GM18502 (cell line): Measurements from ENCODE around the gene MAPKAP1.
A peak's percentile ranks its signal among the peaks of the same experiment; 100 is the strongest.

Experiments
- ATAC-seq: cut with Tn5 transposase; IDR thresholded peaks from one replicate; pipeline ENCODE4 v1.9.1; 2021; ENCODE audit warnings: mild to moderate bottlenecking; ENCODE audit not compliant: unreplicated experiment, poor library complexity

The MAPKAP1 gene

DNA sequence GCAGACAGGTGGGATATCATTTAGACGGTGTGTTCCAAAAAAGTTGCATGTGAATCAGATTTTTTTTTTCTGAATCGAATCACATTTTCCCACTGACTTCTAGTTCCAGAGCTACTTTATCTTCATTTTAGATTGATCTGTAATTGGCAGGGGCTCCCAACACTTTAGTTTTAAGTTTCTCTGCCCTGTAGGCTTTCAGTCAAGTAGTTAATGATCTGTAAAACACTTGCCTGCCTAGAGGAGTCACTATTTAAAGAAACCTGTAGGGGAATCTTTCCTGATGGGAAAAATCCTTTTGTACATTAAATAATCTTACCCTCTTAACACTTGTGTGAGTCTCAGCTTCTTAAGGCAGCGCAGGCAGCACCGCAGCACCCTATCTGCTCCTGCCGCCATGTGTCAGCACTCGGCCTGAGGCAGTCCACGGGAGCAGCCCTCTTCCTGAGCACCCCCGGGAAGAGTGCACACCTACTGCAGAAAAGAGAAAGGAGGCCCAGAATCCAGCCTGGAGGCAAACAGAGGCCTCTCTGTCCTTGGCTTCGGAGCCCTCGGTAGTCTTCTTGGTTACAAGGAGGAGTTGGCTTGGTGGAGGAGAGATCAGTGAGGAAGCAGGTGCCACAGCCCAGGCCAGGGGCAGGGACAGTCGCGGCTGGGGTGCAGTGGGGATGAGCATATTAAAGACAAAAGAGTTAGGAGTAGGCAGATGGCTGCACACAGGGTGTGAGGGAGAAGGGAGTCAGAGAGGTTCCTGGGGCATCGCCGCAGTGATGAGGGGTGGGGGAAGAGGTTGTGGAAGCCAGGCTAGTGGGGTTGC is 236.0 kb downstream of the MAPKAP1 start:
- ATAC-seq, result no peak

DNA sequence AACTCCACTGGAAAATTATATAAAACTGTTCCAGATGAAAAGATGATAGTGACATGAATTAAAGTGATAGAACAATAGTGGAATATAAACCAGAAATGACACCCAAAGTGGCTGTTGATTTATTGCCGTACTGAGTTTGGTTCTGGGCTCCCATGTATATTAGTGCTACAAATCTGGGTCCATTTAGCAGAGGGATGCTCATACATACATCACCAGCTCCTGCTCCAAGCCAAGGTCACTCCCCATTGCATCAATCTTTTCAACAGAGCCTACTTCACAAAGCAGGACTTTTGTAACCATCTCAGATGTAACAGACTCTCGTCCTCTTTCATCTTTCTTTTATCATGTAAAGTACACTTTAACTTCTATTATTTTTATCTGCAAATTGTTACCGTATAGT is 236.8 kb downstream of the MAPKAP1 start:
- ATAC-seq, result no peak

DNA sequence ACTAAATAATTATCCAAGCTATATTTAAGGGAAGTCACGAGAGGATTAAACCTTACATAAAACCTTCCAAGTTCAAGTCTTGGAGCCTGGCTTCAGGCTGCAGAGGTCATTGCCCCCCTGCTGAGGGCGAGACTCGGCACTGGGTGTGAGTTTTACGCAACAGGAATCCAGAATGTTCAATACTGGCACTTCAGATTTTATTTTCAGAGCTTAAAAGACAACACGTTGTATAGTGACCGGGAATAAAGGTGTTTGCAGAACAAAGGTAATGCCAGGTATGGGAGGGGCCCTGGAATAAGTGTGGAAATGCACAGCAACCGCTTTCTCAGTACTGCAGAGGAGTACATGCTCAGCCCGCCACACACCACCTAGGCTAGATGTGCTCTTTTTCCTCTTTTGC is 238.4 kb downstream of the MAPKAP1 start:
- no peak for ATAC-seq

GRCh38 chr9:125467116-125467740 is 239.8 kb downstream of the MAPKAP1 start:
- no peak for ATAC-seq

- ATAC-seq, result no peak
Measured at GRCh38 chr9:125466411-125466810, 240.6 kb downstream of the MAPKAP1 start.

GRCh38 chr9:125464591-125465385 is 242.2 kb downstream of the MAPKAP1 start:
- no peak for ATAC-seq

DNA sequence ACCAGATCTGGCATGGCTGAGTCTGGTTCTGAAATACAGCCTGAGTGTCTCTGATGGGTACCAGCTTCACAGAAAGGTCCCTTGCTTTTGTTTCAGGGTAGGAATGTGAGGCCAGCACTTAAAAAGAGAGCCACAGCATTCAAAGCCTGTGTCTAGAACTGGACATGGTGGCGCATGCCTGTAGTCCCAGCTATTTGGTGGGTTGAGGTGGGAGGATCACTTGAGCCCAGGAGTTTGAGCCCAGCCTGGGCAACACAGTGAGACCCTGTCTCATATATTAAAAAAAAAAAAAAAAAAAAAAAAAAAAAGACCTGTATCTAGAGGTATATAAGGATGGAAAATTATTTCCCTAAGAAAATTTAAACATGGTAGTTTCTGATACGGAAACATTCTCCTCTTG is 243.1 kb downstream of the MAPKAP1 start:
- no peak for ATAC-seq

- no peak for ATAC-seq
Measured at GRCh38 chr9:125462861-125463291, 244.1 kb downstream of the MAPKAP1 start.

DNA sequence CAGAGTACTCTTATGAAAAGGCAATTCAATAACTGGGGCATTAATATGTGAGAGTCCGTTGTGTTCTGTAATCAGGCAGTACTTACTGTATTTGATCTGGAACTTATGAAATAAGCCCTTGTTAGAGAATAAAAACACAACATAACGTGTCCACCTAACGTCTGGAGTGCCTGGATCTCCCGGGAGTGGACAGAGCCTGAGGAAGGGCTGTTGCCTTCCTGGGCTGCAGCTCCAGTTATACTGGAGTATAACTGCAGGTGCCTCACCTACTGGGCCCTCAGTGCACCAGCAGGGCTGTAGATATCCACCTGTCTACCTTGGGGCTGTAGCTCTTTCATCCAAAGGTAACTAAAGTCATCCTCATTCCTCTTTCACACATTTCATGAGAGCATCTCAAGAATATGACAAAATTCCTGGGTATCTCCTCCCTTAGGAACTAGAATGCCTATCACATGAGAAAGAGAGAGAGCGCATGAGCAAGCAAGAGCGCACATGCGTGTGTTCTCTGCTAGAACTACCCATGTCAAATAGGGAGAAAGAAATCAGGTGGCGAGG is 245.3 kb downstream of the MAPKAP1 start:
- ATAC-seq, result no peak

GRCh38 chr9:125460883-125461635 is 245.9 kb downstream of the MAPKAP1 start:
- ATAC-seq, result no peak

- no peak for ATAC-seq
Measured at GRCh38 chr9:125460346-125460745, 246.7 kb downstream of the MAPKAP1 start.

GRCh38 chr9:125457357-125457756 is 249.7 kb downstream of the MAPKAP1 start:
- ATAC-seq, result no peak

GRCh38 chr9:125455876-125456275 is 251.1 kb downstream of the MAPKAP1 start:
- no peak for ATAC-seq

- no peak for ATAC-seq
Measured at GRCh38 chr9:125455132-125455531, 251.9 kb downstream of the MAPKAP1 start.

- no peak for ATAC-seq
Measured at GRCh38 chr9:125447202-125447802, 259.7 kb downstream of the MAPKAP1 start.

- ATAC-seq, result peak; percentile 95
Measured at GRCh38 chr9:125446561-125447094, 260.4 kb downstream of the MAPKAP1 start.

DNA sequence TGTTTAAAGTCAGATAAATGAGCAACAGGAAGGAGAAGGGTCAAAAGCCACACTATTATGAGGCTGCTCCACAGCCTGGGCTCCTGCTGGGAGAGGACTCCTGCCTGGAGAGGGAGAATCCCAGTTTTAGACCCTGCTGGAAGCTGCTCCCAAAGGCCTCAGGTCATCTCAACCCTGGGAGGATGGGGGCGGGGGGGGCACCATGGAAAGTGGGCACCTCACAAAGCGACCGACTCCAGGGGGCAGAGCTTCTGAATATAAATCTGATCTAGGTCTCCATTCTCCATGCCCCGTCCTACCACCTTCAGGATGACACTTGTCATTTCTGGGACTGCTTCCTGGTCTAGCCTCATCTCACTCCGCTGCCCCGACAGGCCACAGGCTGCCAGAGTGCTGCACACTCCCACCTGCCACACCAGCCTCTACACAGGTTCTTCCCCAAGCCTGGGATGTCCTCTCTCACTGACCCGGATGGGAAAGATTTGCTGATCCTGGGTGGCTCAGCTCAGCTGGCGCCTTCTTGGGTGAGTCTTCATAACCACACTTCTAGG is 262.0 kb downstream of the MAPKAP1 start:
- no peak for ATAC-seq

- no peak for ATAC-seq
Measured at GRCh38 chr9:125444166-125444565, 262.8 kb downstream of the MAPKAP1 start.

DNA sequence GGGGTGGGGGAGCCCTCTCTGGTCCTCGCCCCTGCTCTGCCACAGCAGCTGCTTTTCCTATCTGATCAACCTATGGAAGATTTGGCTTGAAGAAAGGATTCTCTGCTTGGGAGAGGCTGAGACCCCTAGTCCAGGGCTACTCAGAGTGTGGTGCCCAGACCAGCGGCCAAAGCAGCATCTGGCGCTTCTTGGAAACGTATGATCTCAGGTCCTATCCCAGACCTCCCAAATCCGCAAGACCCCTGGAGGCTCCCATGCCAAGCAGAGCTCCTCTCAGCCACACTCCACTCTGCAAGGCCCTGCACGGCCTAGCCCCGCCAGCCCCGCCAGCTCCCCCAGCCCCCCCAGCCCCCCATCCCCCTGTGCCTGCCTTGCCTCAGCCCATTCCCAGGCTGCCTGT is 263.6 kb downstream of the MAPKAP1 start:
- ATAC-seq, result no peak
